Choroid plexus epithelial cell (primary cell): ENCODE data around the gene C1QTNF12.

Source experiments
- DNase-seq: peaks from one replicate; pipeline ENCODE4 v3.0.0-alpha.2; 2010; ENCODE audit warnings: low read depth
- H3K4me3 ChIP-seq: 2 replicates; pipeline ENCODE4 v1.5.1; 2011; ENCODE audit warnings: low read depth, mild to moderate bottlenecking, control low read depth, low read length, moderate library complexity
- TF ChIP-seq, protein P1 (sequence below): conservative IDR thresholded peaks from 2 replicates; pipeline ENCODE4 v1.5.1; 2011; ENCODE audit warnings: low read depth, mild to moderate bottlenecking, control low read depth, inconsistent platforms, low read length, moderate library complexity

Gene C1QTNF12, protein sequence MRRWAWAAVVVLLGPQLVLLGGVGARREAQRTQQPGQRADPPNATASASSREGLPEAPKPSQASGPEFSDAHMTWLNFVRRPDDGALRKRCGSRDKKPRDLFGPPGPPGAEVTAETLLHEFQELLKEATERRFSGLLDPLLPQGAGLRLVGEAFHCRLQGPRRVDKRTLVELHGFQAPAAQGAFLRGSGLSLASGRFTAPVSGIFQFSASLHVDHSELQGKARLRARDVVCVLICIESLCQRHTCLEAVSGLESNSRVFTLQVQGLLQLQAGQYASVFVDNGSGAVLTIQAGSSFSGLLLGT

DNA sequence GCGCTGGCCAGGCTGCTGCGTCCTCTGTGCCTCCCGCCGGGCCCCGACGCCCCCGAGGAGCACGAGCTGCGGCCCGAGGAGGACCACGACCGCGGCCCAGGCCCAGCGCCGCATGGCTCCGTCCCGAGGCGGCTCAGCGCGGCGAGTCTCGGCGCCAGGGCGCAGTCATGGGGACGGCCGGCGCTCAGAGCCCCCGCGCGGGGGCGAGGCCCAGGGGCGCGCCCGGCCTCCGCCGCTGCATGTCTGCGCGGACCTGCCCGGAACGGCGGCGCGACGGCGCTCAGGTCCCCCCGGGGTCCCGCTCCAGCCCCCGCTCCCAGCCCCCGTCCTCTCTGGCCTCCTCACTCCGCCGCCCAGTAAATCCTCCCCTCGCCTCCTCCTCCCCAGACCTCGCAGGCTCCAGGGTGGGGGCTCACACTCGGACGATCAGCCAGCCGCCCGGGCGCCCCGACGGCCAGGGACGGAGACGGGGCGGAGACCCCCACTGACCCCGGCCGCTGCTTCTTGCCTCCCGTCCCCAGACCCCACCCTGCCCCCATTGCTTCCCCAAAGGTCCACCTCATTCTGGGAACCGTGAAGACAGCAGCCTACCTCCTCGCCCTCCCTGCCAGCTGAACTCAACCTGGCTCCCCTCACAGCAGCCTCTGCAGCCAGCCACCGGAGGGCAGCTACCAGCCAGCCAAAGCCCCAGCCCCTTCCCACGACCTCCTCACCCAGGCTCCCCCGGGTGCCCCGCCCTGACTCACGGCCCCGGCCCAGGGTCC, at the start of gene C1QTNF12:
TSS of gene C1QTNF12 (minus strand) at position 146 of the 764 bp plus-strand sequence. CDS start at position 114, 32 bp downstream.
- TF ChIP-seq, protein P1, sequence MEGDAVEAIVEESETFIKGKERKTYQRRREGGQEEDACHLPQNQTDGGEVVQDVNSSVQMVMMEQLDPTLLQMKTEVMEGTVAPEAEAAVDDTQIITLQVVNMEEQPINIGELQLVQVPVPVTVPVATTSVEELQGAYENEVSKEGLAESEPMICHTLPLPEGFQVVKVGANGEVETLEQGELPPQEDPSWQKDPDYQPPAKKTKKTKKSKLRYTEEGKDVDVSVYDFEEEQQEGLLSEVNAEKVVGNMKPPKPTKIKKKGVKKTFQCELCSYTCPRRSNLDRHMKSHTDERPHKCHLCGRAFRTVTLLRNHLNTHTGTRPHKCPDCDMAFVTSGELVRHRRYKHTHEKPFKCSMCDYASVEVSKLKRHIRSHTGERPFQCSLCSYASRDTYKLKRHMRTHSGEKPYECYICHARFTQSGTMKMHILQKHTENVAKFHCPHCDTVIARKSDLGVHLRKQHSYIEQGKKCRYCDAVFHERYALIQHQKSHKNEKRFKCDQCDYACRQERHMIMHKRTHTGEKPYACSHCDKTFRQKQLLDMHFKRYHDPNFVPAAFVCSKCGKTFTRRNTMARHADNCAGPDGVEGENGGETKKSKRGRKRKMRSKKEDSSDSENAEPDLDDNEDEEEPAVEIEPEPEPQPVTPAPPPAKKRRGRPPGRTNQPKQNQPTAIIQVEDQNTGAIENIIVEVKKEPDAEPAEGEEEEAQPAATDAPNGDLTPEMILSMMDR: no peak
- no peak for DNase-seq
- H3K4me3 ChIP-seq: no peak within 1 kb of the TSS

DNA sequence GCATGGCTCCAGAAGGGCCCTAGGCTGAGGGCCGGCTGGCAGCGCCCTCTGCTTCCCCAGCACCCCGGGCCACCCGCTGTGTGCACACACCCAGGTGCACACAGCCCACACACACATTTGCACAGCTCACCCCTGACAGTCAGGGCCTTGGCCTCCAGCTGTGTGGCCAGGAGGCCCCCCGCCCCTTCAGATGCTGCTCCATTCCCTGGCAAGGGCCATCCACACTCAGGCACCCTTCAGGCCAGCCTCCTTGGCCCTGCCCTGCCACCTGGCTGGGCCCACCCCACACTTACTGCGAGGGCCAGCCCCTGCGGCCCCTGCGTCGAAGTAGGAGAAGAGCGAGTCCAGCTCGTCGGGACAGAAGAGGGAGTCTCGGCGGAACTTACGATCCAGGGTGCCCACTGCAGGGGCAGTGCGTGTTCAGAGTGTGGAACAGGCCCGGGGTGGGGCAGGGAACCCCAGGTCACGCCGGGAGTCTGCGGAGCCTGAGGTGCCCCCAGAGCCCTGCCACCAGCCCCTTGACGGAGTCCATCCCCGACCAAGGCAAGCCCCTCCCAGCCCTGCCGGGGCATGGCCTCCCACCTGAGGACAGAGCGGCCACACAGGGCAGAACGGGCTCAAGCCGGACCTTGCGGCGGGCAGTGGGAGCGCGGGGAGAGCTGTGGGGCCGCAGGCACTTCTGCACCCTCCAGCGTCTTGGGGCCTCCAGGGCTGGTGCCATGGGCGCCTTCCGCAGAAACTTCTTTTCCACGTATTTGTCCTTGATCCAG, 48.8 kb upstream of the C1QTNF12 start:
- TF ChIP-seq, protein P1: no peak
- no peak for DNase-seq
- H3K4me3 ChIP-seq: no peak overlapping the region

DNA sequence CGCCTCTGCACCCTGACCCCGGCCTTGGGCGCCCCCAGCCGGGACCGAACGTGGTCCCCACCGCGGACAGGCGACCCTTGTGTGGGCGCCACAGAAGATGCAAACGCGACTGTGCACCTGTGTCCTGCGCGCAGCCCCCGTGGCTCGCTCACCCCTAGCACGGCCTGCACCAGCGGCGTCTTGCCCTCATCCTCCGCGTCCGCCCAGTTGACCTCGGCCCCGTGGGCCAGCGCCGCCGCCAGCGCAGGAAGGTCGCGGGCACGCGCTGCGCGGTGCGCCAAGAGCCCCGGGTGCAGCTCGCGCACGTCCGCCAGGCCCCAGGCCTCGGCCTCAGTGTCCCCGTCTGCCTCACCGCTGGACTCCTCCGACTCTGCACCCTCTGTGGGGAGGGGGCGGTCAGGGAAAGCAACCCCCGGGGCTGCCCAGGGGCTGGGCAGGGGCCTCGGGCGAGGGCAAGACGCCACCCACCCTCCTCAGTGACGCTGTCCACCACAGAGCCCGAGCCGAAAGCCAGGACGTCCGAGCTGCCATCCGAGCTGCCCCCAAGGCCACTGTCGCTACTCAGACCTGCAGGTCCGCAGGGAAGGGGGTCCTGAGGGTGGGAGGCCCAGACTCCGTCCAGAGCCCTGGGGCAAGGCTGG, 47.8 kb upstream of the C1QTNF12 start:
- no peak for DNase-seq
- TF ChIP-seq, protein P1: no peak
- H3K4me3 ChIP-seq: no peak overlapping the region

DNA sequence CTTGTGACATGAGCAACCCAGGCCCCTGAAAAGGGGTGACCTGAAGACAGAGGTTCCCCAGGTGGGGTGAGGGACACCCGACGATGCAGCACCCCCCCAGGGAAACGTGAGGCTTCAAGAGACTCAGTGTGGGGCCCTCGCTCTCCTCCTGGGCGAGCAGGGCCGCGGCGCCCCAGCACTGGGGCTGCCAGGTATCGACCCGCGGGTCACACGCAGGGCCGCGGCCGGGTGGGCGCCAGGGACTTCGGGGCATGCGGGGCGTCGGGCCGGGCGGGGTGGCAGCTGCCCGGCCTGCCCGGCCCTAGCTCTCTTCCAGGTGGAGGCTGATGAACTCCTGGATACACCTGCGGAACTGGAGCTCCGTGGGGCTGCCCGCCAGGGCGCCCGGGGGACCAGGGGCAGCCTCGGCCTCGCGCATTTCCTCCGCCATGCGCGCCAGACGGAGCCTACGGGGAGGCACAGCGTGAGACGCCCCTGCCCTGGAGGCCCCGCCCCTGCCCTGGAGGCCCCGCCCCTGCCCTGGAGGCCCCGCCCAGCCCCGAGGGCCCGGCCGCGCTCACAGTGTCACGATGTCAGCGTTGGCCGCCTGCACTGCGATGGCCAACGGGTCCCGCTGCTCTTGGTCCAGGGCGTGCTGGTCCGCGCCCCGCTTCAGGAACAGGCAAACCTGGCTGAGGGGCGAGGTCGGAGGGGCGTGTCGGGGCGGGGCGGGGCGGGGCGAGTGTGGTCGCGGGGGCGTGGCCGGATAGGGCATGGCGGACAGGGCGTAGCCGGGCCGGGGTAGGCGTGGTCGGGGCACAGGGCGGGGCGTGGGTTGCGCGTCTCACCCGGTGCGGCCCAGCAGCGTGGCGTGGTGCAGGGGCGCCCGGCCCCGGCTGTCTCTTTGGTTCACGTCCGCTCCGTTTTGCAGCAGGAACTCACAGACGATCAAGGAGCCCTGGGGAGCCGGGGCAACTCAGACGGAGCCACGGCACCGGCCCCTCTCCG, 47.0 kb upstream of the C1QTNF12 start:
- no peak for DNase-seq
- TF ChIP-seq, protein P1: no peak
- no peak overlapping the region for H3K4me3 ChIP-seq

DNA sequence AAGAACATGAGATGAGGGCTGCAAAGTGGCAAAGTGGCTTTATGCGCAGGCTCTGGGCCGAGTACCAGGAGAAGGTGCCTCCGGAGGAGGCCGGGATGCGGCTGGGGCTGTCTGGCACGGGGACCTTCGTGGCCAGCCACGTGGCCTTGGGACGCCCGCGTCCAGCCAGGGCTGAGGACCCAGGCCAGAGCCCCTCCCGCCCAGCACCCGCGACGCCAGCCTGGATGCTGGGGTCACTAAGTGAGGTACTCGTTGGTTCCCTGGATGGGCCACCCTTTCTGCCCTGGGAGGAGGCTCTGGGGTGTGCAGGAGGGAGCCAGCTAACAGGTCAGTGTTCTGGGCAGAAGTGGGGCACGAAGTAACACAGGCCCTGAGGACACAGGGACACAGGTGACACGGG, 46.3 kb upstream of the C1QTNF12 start:
- DNase-seq: no peak
- TF ChIP-seq, protein P1: no peak
- no peak overlapping the region for H3K4me3 ChIP-seq

DNA sequence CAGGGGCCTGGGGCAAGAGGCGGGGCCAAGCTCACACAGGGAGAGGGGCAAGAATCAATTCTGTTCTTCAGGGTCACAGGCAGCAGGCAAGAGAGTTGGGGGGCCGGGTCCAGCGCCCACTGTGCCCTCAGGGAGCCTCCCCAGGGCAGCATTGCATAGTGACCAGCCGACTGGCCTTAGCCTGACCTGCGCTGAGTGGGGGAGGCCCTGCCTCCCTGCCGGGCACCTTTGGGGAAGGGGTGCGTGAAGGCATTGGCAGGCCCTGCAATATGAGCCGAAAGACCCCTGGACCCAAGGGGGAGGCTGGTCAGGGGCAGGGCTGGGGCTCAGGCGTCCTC, 45.9 kb upstream of the C1QTNF12 start:
- TF ChIP-seq, protein P1: no peak
- H3K4me3 ChIP-seq: no peak overlapping the region
- no peak for DNase-seq
